GM13977 (cell line): ENCODE results near the gene S100A14.

Source experiments
- DNase-seq: peaks from one replicate; pipeline ENCODE4 v3.0.0; 2012; ENCODE audit warnings: low spot score
- in situ Hi-C: fragments of 300-500 bp; cut with MboI; formaldehyde crosslinking; loops from one replicate; pipeline ENCODE4 v1.12.0; 2022; ENCODE audit warnings: low sequenced_read_pairs, low pct_unique_long_range_greater_than_20kb, mixed read lengths, inconsistent platforms; ENCODE audit not compliant: unreplicated experiment
- TF ChIP-seq, protein P1 (sequence below): IDR thresholded peaks from 2 replicates; pipeline ENCODE4 v1.5.1; 2012; ENCODE audit warnings: mild to moderate bottlenecking, control low read depth; ENCODE audit not compliant: insufficient read depth; ENCODE audit errors: extremely low read depth, missing control alignments

S100A14 gene

GRCh38 chr1:153616917-153617311, 789 bp upstream of the S100A14 start:
- TF ChIP-seq, protein P1, sequence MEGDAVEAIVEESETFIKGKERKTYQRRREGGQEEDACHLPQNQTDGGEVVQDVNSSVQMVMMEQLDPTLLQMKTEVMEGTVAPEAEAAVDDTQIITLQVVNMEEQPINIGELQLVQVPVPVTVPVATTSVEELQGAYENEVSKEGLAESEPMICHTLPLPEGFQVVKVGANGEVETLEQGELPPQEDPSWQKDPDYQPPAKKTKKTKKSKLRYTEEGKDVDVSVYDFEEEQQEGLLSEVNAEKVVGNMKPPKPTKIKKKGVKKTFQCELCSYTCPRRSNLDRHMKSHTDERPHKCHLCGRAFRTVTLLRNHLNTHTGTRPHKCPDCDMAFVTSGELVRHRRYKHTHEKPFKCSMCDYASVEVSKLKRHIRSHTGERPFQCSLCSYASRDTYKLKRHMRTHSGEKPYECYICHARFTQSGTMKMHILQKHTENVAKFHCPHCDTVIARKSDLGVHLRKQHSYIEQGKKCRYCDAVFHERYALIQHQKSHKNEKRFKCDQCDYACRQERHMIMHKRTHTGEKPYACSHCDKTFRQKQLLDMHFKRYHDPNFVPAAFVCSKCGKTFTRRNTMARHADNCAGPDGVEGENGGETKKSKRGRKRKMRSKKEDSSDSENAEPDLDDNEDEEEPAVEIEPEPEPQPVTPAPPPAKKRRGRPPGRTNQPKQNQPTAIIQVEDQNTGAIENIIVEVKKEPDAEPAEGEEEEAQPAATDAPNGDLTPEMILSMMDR: no peak
- DNase-seq: no peak
- in situ Hi-C loops: no loop called here

GRCh38 chr1:153615406-153615805, 719 bp downstream of the S100A14 start:
- TF ChIP-seq, protein P1: no peak
- DNase-seq: no peak
- in situ Hi-C loops: no loop called here

DNA sequence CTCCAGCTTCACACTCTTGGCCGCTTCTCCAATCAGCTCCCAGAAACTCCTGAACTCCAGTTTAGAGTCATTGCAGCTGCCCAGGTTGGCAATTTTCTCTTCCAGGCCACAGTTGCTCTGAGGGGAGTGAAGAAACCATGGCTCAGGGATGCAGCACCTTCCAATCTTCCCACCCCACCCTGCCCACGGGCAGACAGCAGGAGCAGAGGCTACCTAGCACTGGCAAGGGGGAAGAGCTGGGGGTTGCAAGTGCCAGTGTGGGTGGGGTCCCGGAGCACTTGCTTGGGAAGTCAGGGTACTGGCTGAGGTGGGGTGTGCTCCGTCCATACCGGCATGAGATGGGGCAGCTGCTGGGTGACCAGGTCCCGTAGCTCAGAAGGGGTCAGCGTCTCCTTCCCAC, 1.2 kb downstream of the S100A14 start:
- TF ChIP-seq, protein P1: no peak
- in situ Hi-C loops: no loop called here
- DNase-seq: no peak

DNA sequence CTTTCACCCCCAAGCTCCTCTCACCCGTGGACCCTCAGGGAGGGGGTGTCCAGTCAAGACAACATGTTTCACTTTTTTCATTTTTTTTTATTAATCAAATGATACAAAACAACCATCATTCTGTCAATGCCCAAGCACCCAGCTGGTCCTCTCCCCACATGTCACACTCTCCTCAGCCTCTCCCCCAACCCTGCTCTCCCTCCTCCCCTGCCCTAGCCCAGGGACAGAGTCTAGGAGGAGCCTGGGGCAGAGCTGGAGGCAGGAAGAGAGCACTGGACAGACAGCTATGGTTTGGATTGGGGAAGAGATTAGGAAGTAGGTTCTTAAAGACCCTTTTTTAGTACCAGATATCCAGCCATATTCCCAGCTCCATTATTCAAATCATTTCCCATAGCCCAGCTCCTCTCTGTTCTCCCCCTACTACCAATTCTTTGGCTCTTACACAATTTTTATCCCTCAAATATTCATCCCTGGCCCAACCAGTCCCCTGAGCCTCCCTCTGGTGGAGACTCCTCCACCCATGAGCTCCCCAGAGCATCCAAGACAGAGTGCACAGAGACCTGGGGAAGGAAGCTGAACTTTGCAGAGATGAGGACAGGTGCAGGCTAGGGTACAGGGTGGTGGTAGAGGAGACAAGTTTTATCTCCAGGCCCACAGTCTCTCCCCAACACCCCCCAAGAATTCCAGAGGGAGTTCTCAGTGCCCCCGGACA, 1.8 kb downstream of the S100A14 start:
- no peak for DNase-seq
- in situ Hi-C loops: no loop called here
- TF ChIP-seq, protein P1: no peak

- no peak for DNase-seq
- in situ Hi-C loops: no loop called here
- TF ChIP-seq, protein P1: no peak
Measured at GRCh38 chr1:153613406-153613805, 2.7 kb downstream of the S100A14 start.

- TF ChIP-seq, protein P1: no peak
- no peak for DNase-seq
- in situ Hi-C loops: no loop called here
Measured at GRCh38 chr1:153612755-153613331, 3.3 kb downstream of the S100A14 start, which contains the start of gene S100A16. TSS of gene S100A16 (minus strand) at chr1:153613137. CDS start at chr1:153608151, 4,986 bp downstream.
